ENCODE measurements around the gene NEGR1.
"Not testable (repeated sequence)": the region's sequence is repeated elsewhere in the genome, so short reads cannot be mapped to it uniquely, and the experiment has no call there.

Gene NEGR1

DNA sequence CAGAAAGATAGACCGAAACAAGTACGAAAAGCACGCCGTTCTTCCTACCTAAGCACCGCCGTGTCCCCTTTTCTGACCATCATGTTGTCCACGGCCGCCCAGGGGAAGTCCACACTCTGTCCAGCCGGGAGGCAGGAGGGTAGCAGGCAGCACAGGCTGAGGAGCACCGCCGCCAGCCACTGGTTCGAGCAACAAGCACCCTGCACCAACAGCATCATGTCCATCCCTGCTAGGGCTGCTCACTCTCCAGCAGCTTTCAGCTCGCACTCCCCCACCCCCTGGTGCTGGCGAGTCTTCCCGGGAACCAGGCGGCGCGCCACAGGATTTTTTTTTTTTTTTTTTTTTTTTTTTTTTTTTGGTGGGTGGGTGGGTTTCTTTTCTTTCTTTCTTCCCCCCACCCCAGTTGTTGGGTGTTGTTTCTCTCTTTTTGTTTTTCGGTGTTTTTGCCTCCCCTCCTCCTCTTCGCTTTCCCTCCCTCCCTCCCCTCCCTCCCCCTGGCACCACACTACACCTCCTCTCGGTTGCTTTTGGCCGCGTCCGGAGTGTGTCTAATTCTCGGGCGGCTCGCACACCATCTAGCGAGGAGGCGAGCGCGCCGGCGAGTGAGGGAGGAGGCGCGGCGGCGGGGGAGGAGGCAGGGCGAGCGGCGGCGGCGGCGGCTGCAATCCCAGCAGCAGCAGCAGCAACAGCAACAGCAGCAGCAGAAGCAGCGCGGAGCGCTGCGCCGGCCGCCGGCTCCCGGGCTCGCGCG is at the start of gene NEGR1:
TSS of gene NEGR1 (minus strand) at position 269 of the 751 bp plus-strand sequence.
- in situ Hi-C loops (cut with MboI; ENCODE audit: low sequenced_read_pairs): no loop called here

DNA sequence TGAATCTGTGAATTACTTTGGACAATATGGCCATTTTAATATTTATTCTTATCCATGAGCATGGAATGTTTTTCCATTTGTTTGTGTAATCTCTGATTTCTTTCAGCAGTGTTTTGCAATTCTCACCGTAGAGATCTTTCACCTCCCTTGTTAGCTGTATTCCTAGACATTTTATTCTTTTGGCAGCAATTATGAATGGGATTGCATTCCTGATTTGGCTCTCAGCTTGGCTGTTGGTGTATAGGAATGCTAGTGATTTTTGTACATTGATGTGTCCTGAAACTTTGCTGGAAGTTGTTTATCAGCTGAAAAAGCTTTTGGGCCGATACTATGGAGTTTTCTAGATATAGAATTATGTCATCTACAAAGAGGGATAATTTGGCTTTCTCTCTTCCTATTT is 44.2 kb upstream of the NEGR1 start:
- in situ Hi-C loops (cut with MboI; ENCODE audit: low sequenced_read_pairs): no loop called here

DNA sequence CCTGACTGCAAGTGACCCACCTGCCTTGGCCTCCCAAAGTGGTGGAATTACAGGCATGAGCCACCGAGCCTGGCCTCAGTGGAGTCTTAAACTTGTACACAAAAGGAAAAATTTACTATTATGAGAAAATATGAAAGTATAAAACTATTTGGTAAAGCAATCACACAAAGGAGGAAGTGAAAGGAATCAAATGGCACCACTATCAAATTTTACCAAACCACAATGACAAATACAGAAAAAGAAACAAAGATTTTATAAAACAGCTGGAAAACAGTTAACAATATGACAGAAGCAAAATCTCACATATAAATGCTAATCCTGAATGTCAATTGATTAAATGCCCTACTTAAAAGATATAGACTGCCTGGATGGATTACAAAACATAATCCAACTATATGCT is 42.1 kb upstream of the NEGR1 start:
- in situ Hi-C loops (cut with MboI; ENCODE audit: low sequenced_read_pairs): no loop called here

DNA sequence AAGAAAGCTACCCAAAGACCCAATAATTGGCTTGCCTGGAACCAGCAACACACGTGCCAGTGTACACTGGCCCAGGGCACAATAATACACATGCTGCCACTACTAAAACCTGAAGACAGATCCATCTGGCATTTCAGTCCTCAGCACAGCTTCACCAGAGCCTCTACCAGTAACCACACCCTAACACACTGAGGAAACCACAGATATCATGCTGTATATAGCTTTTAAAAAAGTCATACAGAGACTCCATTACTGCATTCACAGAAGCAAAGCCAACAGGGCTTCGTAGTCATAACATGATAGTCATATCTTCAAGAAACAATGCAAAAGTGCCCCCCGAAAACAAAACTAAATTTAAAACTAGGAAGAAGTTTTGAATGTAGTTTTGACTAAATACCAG is 40.6 kb upstream of the NEGR1 start:
- in situ Hi-C loops (cut with MboI; ENCODE audit: low sequenced_read_pairs): no loop called here

DNA sequence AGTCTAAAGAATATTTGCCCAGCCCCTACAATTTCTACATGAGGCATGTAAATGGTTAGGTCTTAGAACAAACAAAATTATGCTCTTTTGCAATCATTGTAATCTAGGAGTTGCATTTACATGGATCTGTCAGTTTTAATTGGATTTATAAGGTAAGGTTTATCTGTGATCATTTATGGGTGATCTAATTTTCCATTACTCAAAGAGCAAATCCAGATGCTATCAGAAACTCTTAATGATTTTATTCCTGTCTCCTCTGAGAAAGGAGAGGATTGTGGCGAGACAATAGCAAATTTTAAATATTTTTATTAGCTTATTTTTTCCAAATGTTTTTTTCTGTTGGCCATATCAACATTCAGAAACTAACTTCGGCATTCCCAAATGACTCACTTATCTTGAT is 14.2 kb upstream of the NEGR1 start:
- in situ Hi-C loops (cut with MboI; ENCODE audit: low sequenced_read_pairs): no loop called here

DNA sequence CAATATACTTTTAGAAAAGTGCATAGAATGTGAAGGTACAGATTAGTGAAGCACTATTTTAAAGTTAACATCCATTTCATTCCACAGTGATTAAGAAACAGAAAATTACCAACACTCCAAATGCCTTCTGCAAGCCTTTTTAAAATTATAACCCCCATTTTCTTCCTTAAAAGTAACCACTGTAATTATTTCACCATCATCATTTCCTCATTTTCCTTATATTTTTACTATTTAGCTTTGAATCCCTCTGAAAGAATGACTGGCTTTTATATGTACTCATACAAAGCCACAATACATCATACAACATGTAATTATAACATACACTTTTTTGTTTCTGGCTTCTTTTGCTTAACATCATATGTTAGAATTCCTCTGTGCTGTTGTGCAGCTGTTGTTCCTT is 6.5 kb upstream of the NEGR1 start:
- in situ Hi-C loops (cut with MboI; ENCODE audit: low sequenced_read_pairs): no loop called here

DNA sequence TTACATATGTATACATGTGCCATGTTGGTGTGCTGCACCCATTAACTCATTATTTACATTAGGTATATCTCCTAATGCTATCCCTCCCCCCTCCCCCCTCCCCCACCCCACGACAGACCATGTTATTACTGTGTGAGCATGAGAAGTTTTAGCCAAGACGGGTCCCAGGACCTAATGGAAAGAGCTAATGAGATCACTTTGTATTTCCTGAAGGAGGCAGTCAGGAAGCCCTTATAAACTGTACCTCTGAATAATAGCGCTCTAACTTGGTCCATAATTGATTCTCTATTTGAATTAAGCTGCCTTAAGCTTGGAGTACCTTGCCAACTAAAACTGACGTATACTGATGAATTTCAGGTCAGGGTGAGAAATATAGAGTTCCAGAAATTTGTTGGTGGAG is 4.1 kb upstream of the NEGR1 start:
- in situ Hi-C loops (cut with MboI; ENCODE audit: low sequenced_read_pairs): no loop called here

DNA sequence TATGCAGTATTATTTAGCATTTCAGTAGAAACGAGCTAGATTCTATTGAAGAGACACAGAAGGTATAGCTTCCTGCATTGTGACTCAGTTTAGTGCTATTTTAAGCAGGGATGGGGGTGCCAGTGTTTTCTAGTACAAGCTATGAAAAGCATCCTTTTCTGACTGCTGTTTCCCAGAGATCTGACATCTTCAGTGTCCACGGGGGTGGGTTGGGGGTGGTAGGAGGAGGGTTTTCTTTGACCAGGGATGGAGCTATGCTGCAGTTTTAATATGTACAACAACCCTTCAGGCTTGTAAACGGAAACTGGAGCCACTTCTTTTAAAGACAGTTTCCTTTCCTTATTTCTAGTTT is 2.7 kb upstream of the NEGR1 start:
- in situ Hi-C loops (cut with MboI; ENCODE audit: low sequenced_read_pairs): no loop called here

DNA sequence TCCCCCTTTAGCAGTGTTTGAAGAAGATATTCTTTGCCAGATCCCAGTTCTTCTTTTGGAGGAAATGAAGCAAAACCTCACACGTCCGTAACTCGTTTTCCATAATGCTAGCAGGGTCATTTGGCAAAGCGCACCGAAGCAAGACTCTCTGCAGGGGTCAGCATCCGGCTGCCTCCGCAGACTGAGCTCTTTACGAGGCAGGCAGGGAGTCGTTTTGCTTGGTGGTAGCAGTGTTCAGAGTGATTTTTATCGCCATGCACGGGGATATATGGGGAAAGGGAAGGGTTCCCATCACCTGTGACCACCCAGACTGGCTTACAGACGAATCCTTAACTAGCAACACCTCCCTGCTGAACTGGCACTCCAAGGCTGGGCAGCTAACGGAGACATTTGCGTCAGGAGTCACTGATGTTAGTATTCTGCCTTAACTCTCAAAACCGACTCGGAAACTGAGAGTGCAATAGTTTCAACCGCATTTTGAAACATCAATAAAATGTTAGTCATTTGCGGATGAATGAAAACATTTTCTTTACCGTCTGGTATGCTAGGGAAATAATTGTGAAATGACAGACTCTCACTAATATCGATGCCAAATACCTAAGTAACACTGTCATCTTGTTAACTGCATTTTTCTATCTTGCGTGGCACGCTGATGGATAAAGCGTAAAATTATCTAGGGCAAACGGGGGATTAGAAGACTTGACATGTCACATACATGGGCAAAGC is 2.2 kb upstream of the NEGR1 start:
- in situ Hi-C loops (cut with MboI; ENCODE audit: low sequenced_read_pairs): no loop called here

DNA sequence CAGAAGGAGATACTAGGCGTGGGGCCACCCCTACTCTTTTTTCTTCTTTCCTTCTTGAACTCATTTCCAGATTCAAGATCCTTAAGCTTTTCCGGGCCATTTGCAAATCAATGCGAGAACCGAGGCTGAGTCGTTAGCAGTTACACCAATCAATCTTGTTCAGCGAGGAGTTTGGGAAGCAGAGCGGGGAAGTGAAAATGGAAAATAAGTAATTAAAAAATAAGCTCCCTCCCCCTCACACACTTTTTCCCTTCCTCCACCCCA is 1.7 kb upstream of the NEGR1 start:
- in situ Hi-C loops (cut with MboI; ENCODE audit: low sequenced_read_pairs): no loop called here

DNA sequence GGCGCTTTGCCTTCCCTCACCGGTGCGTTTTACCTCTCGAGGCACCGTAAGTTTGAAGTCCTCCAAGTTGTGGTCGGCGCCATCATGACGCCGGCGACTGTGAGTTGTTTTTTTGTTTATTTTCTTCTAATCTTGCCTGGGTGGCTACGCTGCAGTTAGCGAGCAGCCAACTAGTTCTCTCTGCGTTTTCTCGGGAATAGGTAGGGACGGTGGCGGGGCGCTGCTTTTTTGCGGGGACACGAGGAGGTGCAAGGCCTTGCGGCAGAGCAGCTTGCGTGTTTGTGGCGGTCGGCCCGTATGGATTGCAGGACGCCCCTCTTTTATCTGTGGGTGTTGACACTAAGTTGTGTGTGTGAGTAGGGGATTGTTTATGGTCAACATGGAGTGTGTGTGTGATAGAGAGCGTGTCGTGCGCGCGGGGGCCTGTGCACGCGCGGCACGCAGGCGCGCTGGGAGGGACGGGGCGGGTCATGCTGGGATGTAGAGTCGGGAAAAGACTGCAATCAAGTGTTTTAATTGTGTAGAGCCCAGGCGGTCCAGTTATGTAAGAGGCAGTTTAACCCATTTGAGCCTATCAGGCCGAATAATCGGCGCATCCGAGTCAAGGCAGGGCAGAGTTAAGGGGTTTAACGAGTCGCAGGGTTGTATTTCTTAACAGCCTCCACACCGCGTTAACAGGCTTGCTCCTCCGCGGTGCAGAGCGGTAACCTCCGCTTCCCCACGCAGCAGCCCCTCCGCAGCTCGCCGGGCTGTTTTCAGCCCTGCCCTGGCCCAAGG is 1.2 kb upstream of the NEGR1 start:
- in situ Hi-C loops (cut with MboI; ENCODE audit: low sequenced_read_pairs): no loop called here

DNA sequence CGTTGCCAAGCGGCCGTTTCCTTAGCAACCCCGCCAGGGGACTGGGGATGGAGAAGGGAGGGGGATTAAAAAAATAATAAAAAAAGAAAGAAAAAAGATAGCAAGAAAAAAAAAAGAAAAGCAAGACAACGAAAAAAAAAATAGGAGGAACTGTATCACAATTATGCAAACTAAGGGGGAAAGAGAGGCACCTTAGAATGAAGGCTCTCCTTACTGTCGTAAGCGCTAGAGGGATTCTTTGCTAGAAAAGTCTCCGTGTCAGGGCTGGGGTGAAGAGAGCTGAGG is 625 bp upstream of the NEGR1 start:
- in situ Hi-C loops (cut with MboI; ENCODE audit: low sequenced_read_pairs): no loop called here

DNA sequence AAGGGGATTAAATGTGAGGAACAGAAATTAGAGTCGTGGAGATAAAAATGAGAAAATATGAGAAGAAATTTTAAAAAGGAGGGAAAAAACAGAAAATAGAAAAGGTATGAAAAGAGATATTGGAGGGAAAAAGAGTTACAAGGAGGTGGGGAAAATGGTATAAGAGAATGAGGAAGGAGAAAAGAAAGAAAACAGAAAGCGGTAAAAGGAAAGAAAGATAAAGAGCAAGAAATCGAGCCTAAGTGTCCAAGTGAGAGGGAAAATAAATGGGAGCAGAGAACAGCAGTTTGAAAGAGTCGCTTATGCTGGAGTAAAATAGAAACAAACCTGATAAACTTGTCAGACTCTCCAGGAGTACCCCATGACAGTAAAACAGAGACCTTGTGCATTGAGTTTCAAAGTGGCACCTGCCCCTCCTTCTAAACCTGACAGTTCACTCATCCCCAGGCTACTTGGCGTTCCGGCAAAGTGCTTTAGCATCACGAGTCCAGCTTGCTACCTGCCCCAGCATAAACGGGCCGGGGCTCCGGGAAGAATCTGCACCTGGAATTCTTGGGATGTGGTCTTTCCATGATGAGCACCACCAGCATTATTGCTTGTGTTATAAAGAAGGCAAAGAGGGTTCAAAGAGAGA is 585 bp downstream of the NEGR1 start:
- in situ Hi-C loops (cut with MboI; ENCODE audit: low sequenced_read_pairs): no loop called here

DNA sequence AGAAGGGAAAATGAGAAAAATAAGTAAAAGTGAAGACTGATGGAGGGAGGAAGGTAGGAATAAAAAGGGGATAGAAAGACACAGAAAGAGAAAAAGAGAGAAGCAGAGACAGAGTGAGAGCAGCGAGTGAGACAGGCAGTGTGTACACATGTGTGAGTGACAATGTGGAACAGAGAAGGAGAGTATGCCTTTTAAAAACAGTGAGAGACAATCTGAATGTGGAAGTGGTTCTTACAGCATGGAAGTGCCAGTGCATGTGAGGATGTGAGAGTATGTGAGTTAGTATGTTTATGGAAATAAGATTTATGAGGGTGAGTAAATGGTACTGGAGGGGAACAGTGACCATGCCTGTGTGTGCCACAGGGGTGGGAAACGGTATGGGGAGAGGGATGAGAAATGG is 1.2 kb downstream of the NEGR1 start:
- in situ Hi-C loops (cut with MboI; ENCODE audit: low sequenced_read_pairs): no loop called here

DNA sequence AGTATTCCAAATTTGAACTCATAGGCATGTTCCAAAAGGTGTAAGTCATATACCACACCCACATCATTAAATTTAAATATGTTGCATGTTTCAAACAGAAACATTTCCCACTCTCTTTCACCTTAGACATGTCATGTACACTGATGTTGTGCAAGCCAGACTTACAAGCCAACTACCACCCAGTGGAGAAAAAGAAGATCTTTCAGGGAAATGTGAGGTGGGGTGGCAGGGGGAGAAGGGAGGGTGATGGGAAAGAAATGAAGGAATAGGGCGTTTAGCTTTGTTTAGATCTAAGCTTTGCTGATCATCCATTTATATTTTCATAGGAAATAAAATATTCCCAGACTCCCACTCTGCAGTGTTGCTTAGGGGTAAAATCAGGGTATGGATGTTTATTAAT is 1.6 kb downstream of the NEGR1 start:
- in situ Hi-C loops (cut with MboI; ENCODE audit: low sequenced_read_pairs): no loop called here

DNA sequence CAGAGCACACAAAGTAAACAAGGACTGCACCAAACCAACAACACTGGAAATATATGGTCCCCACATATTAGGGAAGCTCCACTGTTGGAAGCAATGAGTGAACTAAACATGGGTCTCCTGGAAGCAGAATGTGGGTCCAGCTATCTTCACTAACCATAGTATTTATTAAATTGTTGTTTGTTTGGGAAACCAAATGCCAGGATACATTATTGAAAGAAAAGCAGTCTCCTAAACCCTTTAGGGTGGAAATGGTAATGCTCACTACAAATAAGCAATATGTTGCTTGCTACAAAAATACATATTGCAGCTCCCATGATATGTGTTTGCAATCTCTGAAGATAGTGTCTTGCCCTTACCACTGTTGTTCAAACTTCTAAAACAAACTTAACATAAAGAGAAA is 2.2 kb downstream of the NEGR1 start:
- in situ Hi-C loops (cut with MboI; ENCODE audit: low sequenced_read_pairs): no loop called here

DNA sequence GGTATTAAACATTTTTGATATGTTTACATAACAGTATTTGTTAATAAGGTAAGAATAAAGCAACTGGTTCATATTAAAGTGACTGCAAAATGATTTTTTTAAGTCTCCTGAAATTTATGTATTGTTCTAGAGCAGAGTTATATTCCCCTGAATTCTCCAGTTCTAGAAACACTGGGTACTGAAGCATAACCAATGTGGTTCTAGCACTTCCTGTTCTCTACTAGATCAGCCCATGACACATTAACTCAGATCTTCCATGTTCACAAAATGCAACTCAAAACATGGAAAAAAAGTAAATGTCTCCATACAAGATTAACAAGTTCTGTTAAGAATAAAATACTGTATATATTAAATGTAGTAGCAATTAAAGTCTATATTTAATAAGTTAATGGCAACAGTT is 3.9 kb downstream of the NEGR1 start:
- in situ Hi-C loops (cut with MboI; ENCODE audit: low sequenced_read_pairs): no loop called here

DNA sequence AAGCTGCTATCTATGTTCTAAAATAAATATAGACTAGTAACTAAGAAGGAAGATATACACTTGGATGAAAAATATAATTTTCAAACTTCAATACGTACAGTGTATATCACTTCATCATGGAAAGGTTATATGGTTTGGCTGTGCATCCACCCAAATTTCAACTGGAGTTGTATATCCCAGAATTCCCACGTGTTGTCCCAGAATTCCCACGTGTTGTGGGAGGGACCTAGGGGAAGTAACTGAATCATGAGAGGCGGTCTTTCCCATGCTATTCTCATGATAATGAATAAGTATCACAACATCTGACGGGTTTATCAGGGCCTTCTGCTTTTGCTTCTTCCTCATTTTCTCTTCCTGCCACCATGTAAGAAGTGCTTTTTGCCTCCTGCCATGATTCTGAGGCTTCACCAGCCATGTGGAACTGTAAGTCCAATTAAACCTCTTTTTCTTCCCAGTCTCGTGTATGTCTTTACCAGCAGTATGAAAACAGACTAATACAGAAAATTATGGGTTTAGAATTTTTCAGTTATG is 10.7 kb downstream of the NEGR1 start:
- in situ Hi-C loops (cut with MboI; ENCODE audit: low sequenced_read_pairs): no loop called here

DNA sequence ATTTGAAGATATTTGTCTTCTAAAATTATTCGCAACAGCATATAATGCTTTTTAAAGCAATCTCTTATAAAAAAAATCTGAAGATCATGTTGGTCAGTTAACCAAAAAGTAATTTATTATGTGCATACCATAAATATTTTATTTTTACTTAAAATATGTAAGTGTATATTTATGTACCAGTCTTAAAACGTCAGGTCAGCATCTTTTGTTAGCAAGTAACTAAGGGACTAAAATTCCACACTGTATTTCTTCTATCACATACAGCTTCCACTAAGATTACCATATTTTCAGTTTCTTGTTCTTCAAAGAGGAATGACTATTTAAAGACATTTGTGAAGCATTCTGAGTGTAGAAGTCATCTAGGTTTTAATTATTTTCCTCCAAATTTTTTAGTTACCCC is 19.6 kb downstream of the NEGR1 start:
- in situ Hi-C loops (cut with MboI; ENCODE audit: low sequenced_read_pairs): no loop called here

DNA sequence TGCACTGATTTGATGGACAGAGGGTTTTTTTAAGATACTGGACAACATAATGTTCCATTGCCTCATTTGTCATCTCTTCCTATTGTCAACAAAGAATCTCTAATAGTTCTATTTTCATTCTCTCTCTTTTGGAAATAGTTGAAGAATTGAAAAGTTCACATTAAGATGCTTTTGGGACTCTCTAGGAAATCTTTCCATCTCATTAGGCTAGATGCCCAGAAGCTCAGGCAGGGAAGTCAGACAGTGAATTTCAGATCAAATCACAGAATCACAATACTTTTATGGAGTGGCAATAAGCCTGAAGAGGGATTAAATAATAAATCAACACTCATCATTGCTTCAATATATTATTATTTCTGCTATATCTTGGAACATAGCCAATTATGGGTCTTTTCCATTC is 29.2 kb downstream of the NEGR1 start:
- in situ Hi-C loops (cut with MboI; ENCODE audit: low sequenced_read_pairs): no loop called here

DNA sequence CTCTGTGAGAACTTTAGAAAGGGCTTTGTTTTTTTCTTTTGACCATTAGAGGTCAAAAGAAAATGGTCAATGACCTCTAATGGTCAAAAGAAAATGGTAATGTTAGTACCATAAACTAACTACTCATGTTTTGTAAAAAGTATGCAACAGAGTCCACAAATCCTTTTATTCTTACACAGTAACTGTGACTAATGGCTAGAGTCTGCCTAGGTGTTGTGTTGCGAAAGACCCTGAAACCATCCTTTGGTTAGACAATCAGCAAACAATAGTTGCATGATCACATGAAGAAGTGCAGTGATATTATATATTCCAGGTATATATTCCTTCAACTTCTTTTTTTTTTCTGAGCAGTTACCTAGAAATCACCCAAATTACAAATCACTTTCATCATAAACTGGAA is 40.9 kb downstream of the NEGR1 start:
- in situ Hi-C loops (cut with MboI; ENCODE audit: low sequenced_read_pairs): no loop called here

DNA sequence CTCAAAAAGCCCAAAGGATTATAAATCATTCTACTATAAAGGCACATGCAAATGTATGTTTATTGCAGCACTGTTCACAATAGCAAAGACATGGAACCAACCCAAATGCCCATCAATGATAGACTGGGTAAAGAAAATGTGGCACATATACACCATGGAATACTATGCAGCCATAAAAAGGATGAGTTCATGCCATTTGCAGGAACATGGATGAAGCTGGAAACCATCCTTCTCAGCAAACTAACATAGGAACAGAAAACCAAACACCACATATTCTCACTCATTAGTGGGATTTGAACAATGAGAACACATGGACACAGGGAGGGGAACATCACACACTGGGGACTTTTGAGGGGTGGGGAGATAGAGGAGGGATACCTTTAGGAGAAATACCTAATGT is 46.4 kb downstream of the NEGR1 start:
- in situ Hi-C loops (cut with MboI; ENCODE audit: low sequenced_read_pairs): not testable (repeated sequence)

All from hTERT RPE-1 (cell line).